ENCODE results near the gene NUMB. TPM values are rescaled to one million over a fixed set of nuclear protein-coding genes. Genes with fewer than 3 reads are reported as not detected.

Gene NUMB
- polyA plus RNA-seq, 1 experiment: 131 TPM

DNA sequence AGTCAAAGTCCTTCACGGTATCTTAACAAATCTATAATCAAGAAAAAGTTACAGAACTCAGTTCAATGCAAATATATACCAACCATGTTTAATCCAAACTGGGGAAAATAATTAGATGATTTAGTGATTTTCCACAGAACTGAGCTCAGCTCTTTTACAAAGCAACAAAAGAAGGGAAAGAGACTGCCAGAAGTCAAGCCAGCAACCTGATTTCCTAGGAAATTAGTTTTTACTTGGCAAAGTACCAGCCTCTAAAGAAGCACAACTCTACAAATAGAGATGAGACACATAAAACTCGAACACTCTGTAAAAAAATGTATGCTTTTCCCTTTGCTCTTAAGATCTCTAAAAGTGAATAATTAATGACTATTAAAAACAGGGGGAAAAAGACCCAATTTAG, 19.4 kb downstream of the NUMB start:
- H3K36me3 ChIP-seq (ENCODE audit: control insufficient read depth, insufficient read depth, low read length): no peaks in the 10 kb centered on the region; the same call in 1 of the 2 replicates
- ChIA-PET CTCF (no interaction called here), POLR2A (interaction anchor here (1.0 kb wide), 1 partner anchor 23 kb away, joined by 4 read pairs; no protein-coding TSS in a partner anchor)
- TF ChIP-seq CTCF (IDR thresholded peaks at IDR 0.05; ENCODE audit: insufficient read depth, low read depth, low read length): no peak
- H3K27me3 ChIP-seq (ENCODE audit: control insufficient read depth, insufficient read depth, low read length): no peaks in the 10 kb centered on the region
- no peak for DNase-seq (ENCODE audit: low read depth)
- no peak overlapping the region for H3K4me3 ChIP-seq (ENCODE audit: low read depth, low read length)

- no peak for DNase-seq (ENCODE audit: low read depth)
- ChIA-PET CTCF (no interaction called here), POLR2A (no interaction called here)
- TF ChIP-seq CTCF (IDR thresholded peaks at IDR 0.05; ENCODE audit: insufficient read depth, low read depth, low read length): no peak
- Histone ChIP-seq H3K27me3 (ENCODE audit: control insufficient read depth, insufficient read depth, low read length) (no peaks in the 10 kb centered on the region), H3K4me3 (ENCODE audit: low read depth, low read length) (no peak overlapping the region), H3K36me3 (ENCODE audit: control insufficient read depth, insufficient read depth, low read length) (no peaks in the 10 kb centered on the region)
Measured at GRCh38 chr14:73437206-73437605, 21.1 kb downstream of the NUMB start.

DNA sequence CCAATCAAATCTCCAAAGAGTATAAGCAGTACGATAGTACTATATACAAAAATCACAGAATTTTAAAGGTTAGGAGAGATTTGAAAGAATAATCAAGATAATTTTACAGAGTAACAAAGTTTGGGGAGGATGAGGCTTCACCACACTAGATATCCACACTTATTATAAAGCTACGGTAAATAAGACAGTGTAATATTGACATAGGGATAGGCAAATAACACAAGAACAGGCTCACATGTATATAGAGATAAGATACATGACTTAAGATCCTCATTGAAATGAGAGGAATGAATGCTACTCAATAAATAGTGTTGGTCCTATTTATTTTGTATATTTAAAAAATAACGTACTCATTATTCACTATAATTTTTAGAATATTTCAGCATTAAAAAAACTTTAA, 26.2 kb downstream of the NUMB start:
- Histone ChIP-seq H3K4me3 (ENCODE audit: low read depth, low read length) (no peak overlapping the region), H3K36me3 (ENCODE audit: control insufficient read depth, insufficient read depth, low read length) (no peaks in the 10 kb centered on the region), H3K27me3 (ENCODE audit: control insufficient read depth, insufficient read depth, low read length) (no peaks in the 10 kb centered on the region)
- no peak for TF ChIP-seq CTCF (IDR thresholded peaks at IDR 0.05; ENCODE audit: insufficient read depth, low read depth, low read length)
- no peak for DNase-seq (ENCODE audit: low read depth)
- ChIA-PET CTCF (no interaction called here), POLR2A (no interaction called here)

- DNase-seq (ENCODE audit: low read depth): no peak
- Histone ChIP-seq H3K36me3 (ENCODE audit: control insufficient read depth, insufficient read depth, low read length) (no peaks in the 10 kb centered on the region), H3K4me3 (ENCODE audit: low read depth, low read length) (no peak overlapping the region), H3K27me3 (ENCODE audit: control insufficient read depth, insufficient read depth, low read length) (no peaks in the 10 kb centered on the region)
- ChIA-PET POLR2A (no interaction called here), CTCF (no interaction called here)
- TF ChIP-seq CTCF (IDR thresholded peaks at IDR 0.05; ENCODE audit: insufficient read depth, low read depth, low read length): no peak
Measured at GRCh38 chr14:73428353-73428824, 30.0 kb downstream of the NUMB start.

GRCh38 chr14:73427516-73428264, 30.7 kb downstream of the NUMB start:
- Histone ChIP-seq H3K36me3 (ENCODE audit: control insufficient read depth, insufficient read depth, low read length) (no peaks in the 10 kb centered on the region), H3K27me3 (ENCODE audit: control insufficient read depth, insufficient read depth, low read length) (no peaks in the 10 kb centered on the region), H3K4me3 (ENCODE audit: low read depth, low read length) (no peak overlapping the region)
- CTCF ChIA-PET: no interaction called here
- no peak for DNase-seq (ENCODE audit: low read depth)
- POLR2A ChIA-PET: no interaction called here
- TF ChIP-seq CTCF (IDR thresholded peaks at IDR 0.05; ENCODE audit: insufficient read depth, low read depth, low read length): no peak
